Limb (tissue), 2 donors: Measurements from ENCODE around the gene NHS.

ENCODE experiments used
- DNase-seq, 2 donors: peaks; one replicate each; pipeline ENCODE4 v3.0.0-alpha.2; 2016; ENCODE audit errors: extremely low spot score in 2 of 2

Gene NHS

GRCh38 chrX:17773221-17773876 is 398.3 kb downstream of the NHS start:
- no peak for DNase-seq

- DNase-seq, result no peak
These were observed 399.1 kb downstream of the NHS start for GRCh38 chrX:17774053-17774452.

- no peak for DNase-seq
These were observed 404.0 kb downstream of the NHS start for GRCh38 chrX:17778997-17779396.

- no peak for DNase-seq
These were observed 404.4 kb downstream of the NHS start for GRCh38 chrX:17779434-17779833.
